SK-N-MC (cell line): Measurements from ENCODE around the gene PAFAH1B1.

Experiments
- EZH2 ChIP-seq: fragments of 200-600 bp; sonication (generic); IDR thresholded peaks from one replicate; pipeline ENCODE4 v1.6.1; 2017; ENCODE audit warnings: antibody characterized with exemption
- FOXP2 ChIP-seq: optimal IDR thresholded peaks from 2 replicates; pipeline ENCODE3; 2011; ENCODE audit warnings: mild to moderate bottlenecking, moderate library complexity; ENCODE audit not compliant: insufficient read depth; ENCODE audit errors: extremely low read length, control extremely low read depth
- POLR2AphosphoS5 ChIP-seq: IDR thresholded peaks from 2 replicates; pipeline ENCODE4 v1.6.1; 2012; ENCODE audit warnings: mild to moderate bottlenecking, low read depth, low read length, borderline replicate concordance

DNA sequence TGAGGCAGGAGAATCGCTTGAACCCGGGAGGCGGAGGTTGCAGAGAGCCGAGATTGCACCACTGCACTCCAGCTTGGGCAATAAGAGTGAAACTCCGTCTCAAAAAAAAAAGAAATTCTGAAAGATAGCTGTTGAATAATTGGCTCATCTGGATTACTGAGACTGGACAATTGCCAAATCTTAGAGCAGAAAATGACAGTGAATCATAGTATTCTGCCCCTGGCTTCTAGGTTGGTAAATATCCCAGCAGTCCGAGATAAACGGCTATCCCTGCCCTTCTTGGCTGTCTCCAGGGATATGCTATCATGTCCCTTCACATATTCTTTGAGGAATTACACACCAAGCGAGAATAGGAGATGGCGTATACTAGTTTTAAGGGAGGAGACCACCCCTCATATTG is 46.3 kb upstream of the PAFAH1B1 start:
- TF ChIP-seq EZH2 (no peak), POLR2AphosphoS5 (no peak), FOXP2 (no peak)
